HUES64 (cell line): Measurements from ENCODE around the gene CHGA.

Experiments used
- H3K27ac ChIP-seq: 2 replicates; pipeline ENCODE4 v1.7.0; 2013; ENCODE audit warnings: low read depth, low read length, inconsistent platforms
- H3K27me3 ChIP-seq: 2 replicates; pipeline ENCODE4 v1.6.1; 2013; ENCODE audit warnings: mild to moderate bottlenecking, low read length; ENCODE audit not compliant: insufficient read depth
- H3K36me3 ChIP-seq: 2 replicates; pipeline ENCODE4 v1.6.1; 2013; ENCODE audit warnings: mild to moderate bottlenecking, low read length; ENCODE audit not compliant: insufficient read depth
- H3K4me1 ChIP-seq: 2 replicates; pipeline ENCODE4 v1.6.1; 2013; ENCODE audit warnings: mild to moderate bottlenecking, low read length, moderate library complexity; ENCODE audit not compliant: insufficient read depth
- H3K4me3 ChIP-seq: 2 replicates; pipeline ENCODE4 v1.5.1; 2013; ENCODE audit warnings: mild to moderate bottlenecking, low read length, moderate library complexity
- H3K9ac ChIP-seq: 2 replicates; pipeline ENCODE4 v1.6.1; 2013; ENCODE audit warnings: mild to moderate bottlenecking, low read depth, low read length
- H3K9me3 ChIP-seq: 2 replicates; pipeline ENCODE4 v1.6.1; 2013; ENCODE audit warnings: low read depth, low read length; ENCODE audit not compliant: insufficient read depth
- WGBS: fragments of 150-250, 120-280 bp; methylation state at CpG from one replicate; pipeline ENCODE4 v1.1.7; 2013; ENCODE audit warnings: missing lambda C conversion rate; 5-methylcytosine and 5-hydroxymethylcytosine counted together

The CHGA gene

DNA sequence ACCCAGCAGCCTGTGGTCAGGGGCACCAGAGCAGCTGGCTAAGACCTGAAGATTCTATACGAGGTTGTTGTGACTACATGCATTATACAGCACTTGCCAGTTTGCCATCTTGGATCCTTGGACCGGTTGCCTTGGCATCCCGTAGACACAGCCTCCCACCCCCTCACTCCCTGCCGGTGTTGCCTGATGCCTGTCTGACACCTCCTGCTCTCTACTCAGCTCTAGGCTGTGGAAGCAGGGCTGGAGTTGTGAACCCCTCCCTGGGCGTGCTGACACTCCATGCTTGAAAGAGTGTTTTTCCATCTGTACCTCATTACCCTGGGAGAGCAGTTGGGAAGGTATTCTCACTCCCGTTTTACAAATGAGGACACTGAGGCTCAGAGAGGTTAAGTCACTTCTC lies 2.5 kb downstream of the CHGA start:
- Histone ChIP-seq H3K27me3 (peaks cover 20% of the 10 kb centered on the region), H3K9me3 (no peaks in the 10 kb centered on the region), H3K9ac (no peak overlapping the region), H3K4me3 (no peak overlapping the region), H3K4me1 (peaks cover 7% of the 10 kb centered on the region; the same call in 1 of the 2 replicates), H3K36me3 (no peaks in the 10 kb centered on the region), H3K27ac (no peak overlapping the region)
- 84% methylated on average over 6 of the region's 6 CpGs for WGBS

- Histone ChIP-seq H3K4me3 (no peak overlapping the region), H3K9ac (no peak overlapping the region), H3K36me3 (no peaks in the 10 kb centered on the region), H3K4me1 (peaks cover 7% of the 10 kb centered on the region; the same call in 1 of the 2 replicates), H3K27ac (no peak overlapping the region), H3K9me3 (no peaks in the 10 kb centered on the region), H3K27me3 (peaks cover 17% of the 10 kb centered on the region)
- 85% methylated on average over 5 of the region's 5 CpGs for WGBS
These were observed 3.4 kb downstream of the CHGA start for GRCh38 chr14:92926180-92926845.

GRCh38 chr14:92926931-92927330 lies 4.0 kb downstream of the CHGA start:
- Histone ChIP-seq H3K4me1 (peaks cover 7% of the 10 kb centered on the region; the same call in 1 of the 2 replicates), H3K36me3 (no peaks in the 10 kb centered on the region), H3K27ac (no peak overlapping the region), H3K9me3 (no peaks in the 10 kb centered on the region), H3K9ac (no peak overlapping the region), H3K4me3 (no peak overlapping the region), H3K27me3 (peaks cover 13% of the 10 kb centered on the region)
- 88% methylated on average over 3 of the region's 3 CpGs for WGBS

GRCh38 chr14:92927349-92928257 lies 4.7 kb downstream of the CHGA start:
- no peaks in the 10 kb centered on the region for H3K36me3 ChIP-seq
- H3K4me3 ChIP-seq, result no peak overlapping the region
- 83% methylated on average over 14 of the region's 14 CpGs for WGBS
- H3K4me1 ChIP-seq, result peaks cover 6% of the 10 kb centered on the region; the same call in 1 of the 2 replicates
- H3K9ac ChIP-seq, result no peak overlapping the region
- no peaks in the 10 kb centered on the region for H3K9me3 ChIP-seq
- H3K27ac ChIP-seq, result no peak overlapping the region
- peaks cover 7% of the 10 kb centered on the region; the same call in 1 of the 2 replicates for H3K27me3 ChIP-seq

DNA sequence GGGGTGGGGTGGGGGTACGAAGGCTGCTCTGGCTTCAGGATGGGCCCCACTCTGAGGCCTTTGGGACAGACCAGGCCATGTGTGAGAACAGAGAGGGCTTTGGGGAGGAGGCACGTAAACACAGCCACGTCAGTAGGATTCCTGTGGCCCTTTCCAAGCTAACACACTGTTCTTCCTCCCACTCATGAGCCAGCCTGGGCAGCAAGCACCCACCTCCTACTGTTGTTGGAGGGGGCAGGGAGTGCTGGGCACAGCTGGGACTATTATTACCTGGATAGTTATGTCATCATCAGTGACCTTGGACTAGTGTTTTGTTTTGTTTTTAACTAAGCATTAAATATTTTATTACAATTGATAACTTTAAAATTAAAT lies 5.3 kb downstream of the CHGA start:
- no peak overlapping the region for H3K9ac ChIP-seq
- no peak overlapping the region for H3K4me3 ChIP-seq
- no peak overlapping the region for H3K27ac ChIP-seq
- WGBS, result 93% methylated on average over 2 of the region's 3 CpGs
- H3K27me3 ChIP-seq, result 0 out of 2 replicates have a peak, but pooled peaks cover 5% of the 10 kb centered on the region
- no peaks in the 10 kb centered on the region for H3K9me3 ChIP-seq
- H3K36me3 ChIP-seq, result no peaks in the 10 kb centered on the region
- H3K4me1 ChIP-seq, result peaks cover 4% of the 10 kb centered on the region; the same call in 1 of the 2 replicates

GRCh38 chr14:92928961-92929688 lies 6.2 kb downstream of the CHGA start:
- 89% methylated on average over 12 of the region's 12 CpGs for WGBS
- H3K9me3 ChIP-seq, result no peaks in the 10 kb centered on the region
- peaks cover 4% of the 10 kb centered on the region; the same call in 1 of the 2 replicates for H3K4me1 ChIP-seq
- H3K9ac ChIP-seq, result no peak overlapping the region
- no peaks in the 10 kb centered on the region for H3K36me3 ChIP-seq
- H3K27ac ChIP-seq, result no peak overlapping the region
- no peak overlapping the region for H3K4me3 ChIP-seq
- 0 out of 2 replicates have a peak, but pooled peaks cover under 1% of the 10 kb centered on the region for H3K27me3 ChIP-seq

- no peaks in the 10 kb centered on the region for H3K9me3 ChIP-seq
- H3K4me3 ChIP-seq, result no peak overlapping the region
- no peak overlapping the region for H3K27ac ChIP-seq
- no peaks in the 10 kb centered on the region for H3K36me3 ChIP-seq
- 0 out of 2 replicates have a peak, but pooled peaks cover under 1% of the 10 kb centered on the region for H3K4me1 ChIP-seq
- H3K27me3 ChIP-seq, result no peaks in the 10 kb centered on the region
- WGBS, result 91% methylated on average over 20 of the region's 20 CpGs
- no peak overlapping the region for H3K9ac ChIP-seq
These were observed 7.0 kb downstream of the CHGA start for GRCh38 chr14:92929689-92930608.

DNA sequence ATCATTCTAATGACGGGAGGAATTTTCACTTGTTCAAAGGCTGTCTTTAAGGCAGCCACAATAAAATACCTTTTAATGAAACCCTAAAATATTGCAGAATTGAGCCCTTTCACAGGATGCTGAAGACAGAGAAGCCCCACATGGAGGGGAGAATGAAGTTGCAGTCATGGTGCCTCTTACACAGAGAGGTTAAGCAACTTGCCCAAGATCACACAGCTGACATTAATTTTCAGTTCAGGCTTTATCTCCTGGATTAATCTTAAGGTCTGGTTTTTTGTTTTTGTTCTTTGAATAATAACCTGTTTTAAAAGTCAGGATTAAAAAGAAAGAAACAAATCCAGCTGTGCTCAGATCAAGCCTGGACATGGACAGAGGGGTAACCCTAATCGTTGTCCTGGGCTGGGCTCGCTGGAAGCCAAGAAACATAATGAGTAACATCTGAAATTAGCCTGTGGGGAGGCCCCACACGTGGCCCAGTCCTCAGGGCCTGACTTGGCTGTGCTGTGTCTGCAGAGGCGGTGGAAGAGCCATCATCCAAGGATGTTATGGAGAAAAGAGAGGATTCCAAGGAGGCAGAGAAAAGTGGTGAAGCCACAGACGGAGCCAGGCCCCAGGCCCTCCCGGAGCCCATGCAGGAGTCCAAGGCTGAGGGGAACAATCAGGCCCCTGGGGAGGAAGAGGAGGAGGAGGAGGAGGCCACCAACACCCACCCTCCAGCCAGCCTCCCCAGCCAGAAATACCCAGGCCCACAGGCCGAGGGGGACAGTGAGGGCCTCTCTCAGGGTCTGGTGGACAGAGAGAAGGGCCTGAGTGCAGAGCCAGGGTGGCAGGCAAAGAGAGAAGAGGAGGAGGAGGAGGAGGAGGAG lies 8.0 kb downstream of the CHGA start:
- no peak overlapping the region for H3K4me3 ChIP-seq

DNA sequence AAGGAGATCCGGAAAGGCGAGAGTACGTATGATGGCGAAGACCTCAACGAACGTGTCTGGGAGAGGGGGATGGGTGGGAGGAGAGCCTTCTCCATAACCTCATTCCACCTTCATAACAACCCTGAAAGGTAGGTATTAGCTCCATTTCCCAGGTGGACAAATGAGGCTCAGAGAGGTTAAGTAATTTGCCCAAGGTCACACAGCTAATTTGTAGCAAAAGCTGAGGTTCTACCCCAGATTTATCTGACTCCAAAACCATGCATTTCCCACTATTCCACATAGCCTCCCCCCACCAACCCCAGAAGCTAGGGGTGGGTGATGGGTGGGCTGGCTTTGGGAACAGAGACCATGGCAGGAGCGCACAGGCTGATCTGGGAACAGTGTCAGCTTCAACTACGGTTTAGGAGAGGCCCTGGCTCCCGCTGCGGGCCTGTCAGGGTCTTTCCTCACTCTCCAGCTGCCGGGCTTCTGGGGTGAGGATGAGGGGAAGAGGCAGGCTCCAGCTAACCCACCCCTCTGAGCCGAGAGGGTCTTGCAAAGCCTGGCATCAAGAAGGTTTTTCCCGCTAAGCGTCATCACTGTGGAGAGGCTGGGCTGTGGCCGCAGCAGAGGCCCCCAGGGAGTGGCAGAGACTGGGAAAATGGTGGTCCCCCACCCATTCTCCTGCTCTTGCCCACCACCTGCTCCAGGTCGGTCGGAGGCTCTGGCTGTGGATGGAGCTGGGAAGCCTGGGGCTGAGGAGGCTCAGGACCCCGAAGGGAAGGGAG lies 8.9 kb downstream of the CHGA start:
- no peaks in the 10 kb centered on the region for H3K9me3 ChIP-seq
- 95% methylated on average over 16 of the region's 18 CpGs for WGBS
- no peaks in the 10 kb centered on the region for H3K27me3 ChIP-seq
- H3K4me3 ChIP-seq, result no peak overlapping the region
- H3K27ac ChIP-seq, result no peak overlapping the region
- H3K4me1 ChIP-seq, result no peaks in the 10 kb centered on the region
- H3K36me3 ChIP-seq, result no peaks in the 10 kb centered on the region
- H3K9ac ChIP-seq, result no peak overlapping the region

More for the DNA sequence above, 8.0 kb downstream of the CHGA start:
- 86% methylated on average over 8 of the region's 8 CpGs for WGBS
- H3K27ac ChIP-seq, result no peak overlapping the region
- no peaks in the 10 kb centered on the region for H3K9me3 ChIP-seq
- no peaks in the 10 kb centered on the region for H3K27me3 ChIP-seq
- no peak overlapping the region for H3K9ac ChIP-seq
- no peaks in the 10 kb centered on the region for H3K4me1 ChIP-seq
- no peaks in the 10 kb centered on the region for H3K36me3 ChIP-seq
